ENCODE measurements around the gene WIPF2.
A peak's percentile ranks its signal among the peaks of the same experiment; 100 is the strongest.

DNA sequence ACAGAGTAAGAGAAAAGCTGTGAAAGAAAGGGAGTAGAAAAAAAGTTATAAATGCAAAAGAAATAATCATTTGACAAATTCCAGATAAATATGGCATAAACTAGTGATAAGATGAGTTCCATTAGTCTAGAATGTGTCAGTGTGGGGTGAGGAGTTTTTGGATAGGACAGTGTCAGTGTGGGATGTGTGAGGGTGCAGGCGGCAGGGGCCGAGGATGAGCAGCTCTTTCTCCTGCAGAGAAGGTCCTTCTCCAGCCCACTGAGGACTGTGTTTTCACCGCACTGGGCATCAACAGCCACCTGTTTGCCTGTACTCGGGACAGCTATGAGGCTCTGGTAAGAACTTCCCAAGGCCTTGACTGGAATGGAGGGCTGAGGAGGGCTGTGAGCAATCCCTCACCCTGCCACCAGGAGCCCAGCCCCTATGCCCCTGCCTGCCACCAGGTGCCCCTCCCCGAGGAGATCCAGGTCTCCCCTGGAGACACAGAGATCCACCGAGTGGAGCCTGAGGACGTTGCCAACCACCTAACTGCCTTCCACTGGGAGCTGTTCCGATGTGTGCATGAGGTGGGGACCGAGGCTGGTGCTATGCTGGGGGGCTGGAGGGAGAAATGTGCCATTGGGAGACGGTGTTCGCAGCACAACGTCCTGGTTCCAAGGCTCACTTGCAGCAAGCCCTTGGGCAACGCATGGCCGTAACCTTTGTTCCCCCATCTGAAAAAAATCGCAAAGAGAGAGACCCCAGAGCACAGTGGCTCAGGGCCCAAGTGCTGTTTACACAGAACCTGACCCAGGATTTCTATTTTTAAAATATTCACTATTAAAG, 28.7 kb upstream of the WIPF2 start:
- TF ChIP-seq EZH2 (IDR thresholded peaks at IDR 0.05; ENCODE audit: low read depth, low read length, severe bottlenecking) (no peak), EP300 (IDR thresholded peaks at IDR 0.05; ENCODE audit: borderline replicate concordance in 1 of 2, low read depth in 2 of 2, low read length in 2 of 2) (no peak), CREB1 (IDR thresholded peaks at IDR 0.05) (no peak), EGR1 (IDR thresholded peaks at IDR 0.05; ENCODE audit: borderline replicate concordance, low read depth, low read length) (no peak), PHF8 (conservative IDR thresholded peaks at IDR 0.05; ENCODE audit: low read depth, low read length) (no peak; the same call in 1 of the 2 replicates), SIN3A (conservative IDR thresholded peaks at IDR 0.05 in 1 of 2, IDR thresholded peaks at IDR 0.05 in 1 of 2; ENCODE audit: low read depth in 1 of 2, low read length in 2 of 2) (no peak)
- TF ChIP-seq, protein P1, sequence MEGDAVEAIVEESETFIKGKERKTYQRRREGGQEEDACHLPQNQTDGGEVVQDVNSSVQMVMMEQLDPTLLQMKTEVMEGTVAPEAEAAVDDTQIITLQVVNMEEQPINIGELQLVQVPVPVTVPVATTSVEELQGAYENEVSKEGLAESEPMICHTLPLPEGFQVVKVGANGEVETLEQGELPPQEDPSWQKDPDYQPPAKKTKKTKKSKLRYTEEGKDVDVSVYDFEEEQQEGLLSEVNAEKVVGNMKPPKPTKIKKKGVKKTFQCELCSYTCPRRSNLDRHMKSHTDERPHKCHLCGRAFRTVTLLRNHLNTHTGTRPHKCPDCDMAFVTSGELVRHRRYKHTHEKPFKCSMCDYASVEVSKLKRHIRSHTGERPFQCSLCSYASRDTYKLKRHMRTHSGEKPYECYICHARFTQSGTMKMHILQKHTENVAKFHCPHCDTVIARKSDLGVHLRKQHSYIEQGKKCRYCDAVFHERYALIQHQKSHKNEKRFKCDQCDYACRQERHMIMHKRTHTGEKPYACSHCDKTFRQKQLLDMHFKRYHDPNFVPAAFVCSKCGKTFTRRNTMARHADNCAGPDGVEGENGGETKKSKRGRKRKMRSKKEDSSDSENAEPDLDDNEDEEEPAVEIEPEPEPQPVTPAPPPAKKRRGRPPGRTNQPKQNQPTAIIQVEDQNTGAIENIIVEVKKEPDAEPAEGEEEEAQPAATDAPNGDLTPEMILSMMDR (IDR thresholded peaks at IDR 0.05; ENCODE audit: control extremely low read depth in 1 of 3, insufficient read depth in 1 of 3, low read depth in 1 of 3, low read length in 3 of 3) = peak; percentile 89 to 96 (median 93)
- TF ChIP-seq, protein P2, sequence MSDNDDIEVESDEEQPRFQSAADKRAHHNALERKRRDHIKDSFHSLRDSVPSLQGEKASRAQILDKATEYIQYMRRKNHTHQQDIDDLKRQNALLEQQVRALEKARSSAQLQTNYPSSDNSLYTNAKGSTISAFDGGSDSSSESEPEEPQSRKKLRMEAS (IDR thresholded peaks at IDR 0.05) = no peak; the same call in 1 of the 2 replicates
